Measurements from ENCODE around the gene GPATCH1.
A peak's percentile ranks its signal among the peaks of the same experiment; 100 is the strongest.

Gene GPATCH1

GRCh38 chr19:33176670-33177416, 95.9 kb downstream of the GPATCH1 start (continued):
- TF ChIP-seq TSHZ1 (tag by site-specific recombination; IDR thresholded peaks at IDR 0.05; ENCODE audit: borderline replicate concordance) (peak; percentile 68; the same call in 1 of the 2 replicates), ZFP37 (tag by site-specific recombination; IDR thresholded peaks at IDR 0.05) (0 out of 2 replicates have a peak, but pooled peaks have one; percentile 86), KLF7 (tag by site-specific recombination; IDR thresholded peaks at IDR 0.05; ENCODE audit: borderline replicate concordance) (peak; percentile 33; the same call in 1 of the 2 replicates), ZNF221 (tag by site-specific recombination; IDR thresholded peaks at IDR 0.05; ENCODE audit: borderline replicate concordance) (peak; percentile 96), ZBTB48 (tag by site-specific recombination; IDR thresholded peaks at IDR 0.05) (no peak; the same call in 1 of the 2 replicates), ZBTB1 (tag by site-specific recombination; IDR thresholded peaks at IDR 0.05) (no peak), SCRT1 (tag by site-specific recombination; IDR thresholded peaks at IDR 0.05; ENCODE audit: borderline replicate concordance) (peak; percentile 95), FEZF1 (tag by site-specific recombination; IDR thresholded peaks at IDR 0.05) (no peak), ZNF146 (tag by site-specific recombination; IDR thresholded peaks at IDR 0.05) (no peak; the same call in none of the 2 replicates), YY1 (tag by site-specific recombination; IDR thresholded peaks at IDR 0.05) (peak; percentile 54), WT1 (tag by site-specific recombination; IDR thresholded peaks at IDR 0.05) (0 out of 2 replicates have a peak, but pooled peaks have one; percentile 20), ZSCAN30 (tag by site-specific recombination; IDR thresholded peaks at IDR 0.05) (peak; percentile 97), ZNF23 (tag by site-specific recombination; IDR thresholded peaks at IDR 0.05; ENCODE audit: borderline replicate concordance) (no peak), ZNF791 (tag by site-specific recombination; IDR thresholded peaks at IDR 0.05) (no peak), ZNF335 (tag by site-specific recombination; conservative IDR thresholded peaks at IDR 0.05) (peak; percentile 92), ZNF623 (tag by site-specific recombination; IDR thresholded peaks at IDR 0.05) (peak; percentile 38; the same call in 1 of the 2 replicates), ZFP3 (tag by site-specific recombination; IDR thresholded peaks at IDR 0.05; ENCODE audit: low read depth) (no peak), ZNF426 (tag by site-specific recombination; IDR thresholded peaks at IDR 0.05) (no peak), RBAK (tag by site-specific recombination; IDR thresholded peaks at IDR 0.05) (no peak), ZNF548 (tag by site-specific recombination; IDR thresholded peaks at IDR 0.05) (0 out of 2 replicates have a peak, but pooled peaks have one; percentile 23)
- TF ChIP-seq, protein P1, sequence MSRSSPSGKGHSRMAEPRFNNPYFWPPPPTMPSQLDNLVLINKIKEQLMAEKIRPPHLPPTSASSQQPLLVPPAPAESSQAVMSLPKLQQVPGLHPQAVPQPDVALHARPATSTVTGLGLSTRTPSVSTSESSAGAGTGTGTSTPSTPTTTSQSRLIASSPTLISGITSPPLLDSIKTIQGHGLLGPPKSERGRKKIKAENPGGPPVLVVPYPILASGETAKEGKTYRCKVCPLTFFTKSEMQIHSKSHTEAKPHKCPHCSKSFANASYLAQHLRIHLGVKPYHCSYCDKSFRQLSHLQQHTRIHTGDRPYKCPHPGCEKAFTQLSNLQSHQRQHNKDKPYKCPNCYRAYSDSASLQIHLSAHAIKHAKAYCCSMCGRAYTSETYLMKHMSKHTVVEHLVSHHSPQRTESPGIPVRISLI (tag by site-specific recombination; IDR thresholded peaks at IDR 0.05) = no peak
- TF ChIP-seq, protein P2, sequence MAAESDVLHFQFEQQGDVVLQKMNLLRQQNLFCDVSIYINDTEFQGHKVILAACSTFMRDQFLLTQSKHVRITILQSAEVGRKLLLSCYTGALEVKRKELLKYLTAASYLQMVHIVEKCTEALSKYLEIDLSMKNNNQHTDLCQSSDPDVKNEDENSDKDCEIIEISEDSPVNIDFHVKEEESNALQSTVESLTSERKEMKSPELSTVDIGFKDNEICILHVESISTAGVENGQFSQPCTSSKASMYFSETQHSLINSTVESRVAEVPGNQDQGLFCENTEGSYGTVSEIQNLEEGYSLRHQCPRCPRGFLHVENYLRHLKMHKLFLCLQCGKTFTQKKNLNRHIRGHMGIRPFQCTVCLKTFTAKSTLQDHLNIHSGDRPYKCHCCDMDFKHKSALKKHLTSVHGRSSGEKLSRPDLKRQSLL (tag by site-specific recombination; IDR thresholded peaks at IDR 0.05) = peak; percentile 80; the same call in 1 of the 2 replicates
- TF ChIP-seq, protein P3, sequence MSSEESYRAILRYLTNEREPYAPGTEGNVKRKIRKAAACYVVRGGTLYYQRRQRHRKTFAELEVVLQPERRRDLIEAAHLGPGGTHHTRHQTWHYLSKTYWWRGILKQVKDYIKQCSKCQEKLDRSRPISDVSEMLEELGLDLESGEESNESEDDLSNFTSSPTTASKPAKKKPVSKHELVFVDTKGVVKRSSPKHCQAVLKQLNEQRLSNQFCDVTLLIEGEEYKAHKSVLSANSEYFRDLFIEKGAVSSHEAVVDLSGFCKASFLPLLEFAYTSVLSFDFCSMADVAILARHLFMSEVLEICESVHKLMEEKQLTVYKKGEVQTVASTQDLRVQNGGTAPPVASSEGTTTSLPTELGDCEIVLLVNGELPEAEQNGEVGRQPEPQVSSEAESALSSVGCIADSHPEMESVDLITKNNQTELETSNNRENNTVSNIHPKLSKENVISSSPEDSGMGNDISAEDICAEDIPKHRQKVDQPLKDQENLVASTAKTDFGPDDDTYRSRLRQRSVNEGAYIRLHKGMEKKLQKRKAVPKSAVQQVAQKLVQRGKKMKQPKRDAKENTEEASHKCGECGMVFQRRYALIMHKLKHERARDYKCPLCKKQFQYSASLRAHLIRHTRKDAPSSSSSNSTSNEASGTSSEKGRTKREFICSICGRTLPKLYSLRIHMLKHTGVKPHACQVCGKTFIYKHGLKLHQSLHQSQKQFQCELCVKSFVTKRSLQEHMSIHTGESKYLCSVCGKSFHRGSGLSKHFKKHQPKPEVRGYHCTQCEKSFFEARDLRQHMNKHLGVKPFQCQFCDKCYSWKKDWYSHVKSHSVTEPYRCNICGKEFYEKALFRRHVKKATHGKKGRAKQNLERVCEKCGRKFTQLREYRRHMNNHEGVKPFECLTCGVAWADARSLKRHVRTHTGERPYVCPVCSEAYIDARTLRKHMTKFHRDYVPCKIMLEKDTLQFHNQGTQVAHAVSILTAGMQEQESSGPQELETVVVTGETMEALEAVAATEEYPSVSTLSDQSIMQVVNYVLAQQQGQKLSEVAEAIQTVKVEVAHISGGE (tag by site-specific recombination; conservative IDR thresholded peaks at IDR 0.05; ENCODE audit: low read depth) = peak; percentile 97
- TF ChIP-seq, protein P4, sequence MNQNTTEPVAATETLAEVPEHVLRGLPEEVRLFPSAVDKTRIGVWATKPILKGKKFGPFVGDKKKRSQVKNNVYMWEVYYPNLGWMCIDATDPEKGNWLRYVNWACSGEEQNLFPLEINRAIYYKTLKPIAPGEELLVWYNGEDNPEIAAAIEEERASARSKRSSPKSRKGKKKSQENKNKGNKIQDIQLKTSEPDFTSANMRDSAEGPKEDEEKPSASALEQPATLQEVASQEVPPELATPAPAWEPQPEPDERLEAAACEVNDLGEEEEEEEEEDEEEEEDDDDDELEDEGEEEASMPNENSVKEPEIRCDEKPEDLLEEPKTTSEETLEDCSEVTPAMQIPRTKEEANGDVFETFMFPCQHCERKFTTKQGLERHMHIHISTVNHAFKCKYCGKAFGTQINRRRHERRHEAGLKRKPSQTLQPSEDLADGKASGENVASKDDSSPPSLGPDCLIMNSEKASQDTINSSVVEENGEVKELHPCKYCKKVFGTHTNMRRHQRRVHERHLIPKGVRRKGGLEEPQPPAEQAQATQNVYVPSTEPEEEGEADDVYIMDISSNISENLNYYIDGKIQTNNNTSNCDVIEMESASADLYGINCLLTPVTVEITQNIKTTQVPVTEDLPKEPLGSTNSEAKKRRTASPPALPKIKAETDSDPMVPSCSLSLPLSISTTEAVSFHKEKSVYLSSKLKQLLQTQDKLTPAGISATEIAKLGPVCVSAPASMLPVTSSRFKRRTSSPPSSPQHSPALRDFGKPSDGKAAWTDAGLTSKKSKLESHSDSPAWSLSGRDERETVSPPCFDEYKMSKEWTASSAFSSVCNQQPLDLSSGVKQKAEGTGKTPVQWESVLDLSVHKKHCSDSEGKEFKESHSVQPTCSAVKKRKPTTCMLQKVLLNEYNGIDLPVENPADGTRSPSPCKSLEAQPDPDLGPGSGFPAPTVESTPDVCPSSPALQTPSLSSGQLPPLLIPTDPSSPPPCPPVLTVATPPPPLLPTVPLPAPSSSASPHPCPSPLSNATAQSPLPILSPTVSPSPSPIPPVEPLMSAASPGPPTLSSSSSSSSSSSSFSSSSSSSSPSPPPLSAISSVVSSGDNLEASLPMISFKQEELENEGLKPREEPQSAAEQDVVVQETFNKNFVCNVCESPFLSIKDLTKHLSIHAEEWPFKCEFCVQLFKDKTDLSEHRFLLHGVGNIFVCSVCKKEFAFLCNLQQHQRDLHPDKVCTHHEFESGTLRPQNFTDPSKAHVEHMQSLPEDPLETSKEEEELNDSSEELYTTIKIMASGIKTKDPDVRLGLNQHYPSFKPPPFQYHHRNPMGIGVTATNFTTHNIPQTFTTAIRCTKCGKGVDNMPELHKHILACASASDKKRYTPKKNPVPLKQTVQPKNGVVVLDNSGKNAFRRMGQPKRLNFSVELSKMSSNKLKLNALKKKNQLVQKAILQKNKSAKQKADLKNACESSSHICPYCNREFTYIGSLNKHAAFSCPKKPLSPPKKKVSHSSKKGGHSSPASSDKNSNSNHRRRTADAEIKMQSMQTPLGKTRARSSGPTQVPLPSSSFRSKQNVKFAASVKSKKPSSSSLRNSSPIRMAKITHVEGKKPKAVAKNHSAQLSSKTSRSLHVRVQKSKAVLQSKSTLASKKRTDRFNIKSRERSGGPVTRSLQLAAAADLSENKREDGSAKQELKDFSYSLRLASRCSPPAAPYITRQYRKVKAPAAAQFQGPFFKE (tag by site-specific recombination; IDR thresholded peaks at IDR 0.05; ENCODE audit: borderline replicate concordance) = no peak
